ENCODE data around the gene TUBA3C.

The TUBA3C gene

GRCh38 chr13:19159761-19160420, 21.7 kb downstream of the TUBA3C start:
- DNase-seq, result no peak

- DNase-seq, result no peak
These were observed 22.4 kb downstream of the TUBA3C start for GRCh38 chr13:19159181-19159580.

- no peak for DNase-seq
These were observed 23.0 kb downstream of the TUBA3C start for GRCh38 chr13:19158526-19159174.

GRCh38 chr13:19158006-19158405, 23.6 kb downstream of the TUBA3C start:
- no peak for DNase-seq

GRCh38 chr13:19157461-19157860, 24.2 kb downstream of the TUBA3C start:
- no peak for DNase-seq

GRCh38 chr13:19156013-19156825, 25.4 kb downstream of the TUBA3C start:
- DNase-seq, result no peak

- no peak for DNase-seq
These were observed 26.2 kb downstream of the TUBA3C start for GRCh38 chr13:19155321-19155861.

- no peak for DNase-seq
These were observed 26.8 kb downstream of the TUBA3C start for GRCh38 chr13:19154843-19155242.

GRCh38 chr13:19153782-19154450, 27.7 kb downstream of the TUBA3C start:
- DNase-seq, result no peak

- no peak for DNase-seq
These were observed 29.2 kb downstream of the TUBA3C start for GRCh38 chr13:19152403-19152802.

GRCh38 chr13:19151581-19152263, 29.9 kb downstream of the TUBA3C start:
- no peak for DNase-seq

- no peak for DNase-seq
These were observed 30.9 kb downstream of the TUBA3C start for GRCh38 chr13:19150712-19151228.

- DNase-seq, result no peak
These were observed 31.4 kb downstream of the TUBA3C start for GRCh38 chr13:19150226-19150625.

- no peak for DNase-seq
These were observed 33.1 kb downstream of the TUBA3C start for GRCh38 chr13:19148561-19148960.
